Activated effector memory CD4-positive, alpha-beta T cell treated with anti-CD3 and anti-CD28 coated beads, Interleukin-2, amount 50 U/mL, for 16 hours (primary cell): ENCODE results near the gene PTX4.
"Not testable (repeated sequence)": the region's sequence is repeated elsewhere in the genome, so short reads cannot be mapped to it uniquely, and the experiment has no call there.

Source experiments
- DNase-seq: peaks from one replicate; pipeline ENCODE4 v3.0.0-alpha.2; 2020

The PTX4 gene

DNA sequence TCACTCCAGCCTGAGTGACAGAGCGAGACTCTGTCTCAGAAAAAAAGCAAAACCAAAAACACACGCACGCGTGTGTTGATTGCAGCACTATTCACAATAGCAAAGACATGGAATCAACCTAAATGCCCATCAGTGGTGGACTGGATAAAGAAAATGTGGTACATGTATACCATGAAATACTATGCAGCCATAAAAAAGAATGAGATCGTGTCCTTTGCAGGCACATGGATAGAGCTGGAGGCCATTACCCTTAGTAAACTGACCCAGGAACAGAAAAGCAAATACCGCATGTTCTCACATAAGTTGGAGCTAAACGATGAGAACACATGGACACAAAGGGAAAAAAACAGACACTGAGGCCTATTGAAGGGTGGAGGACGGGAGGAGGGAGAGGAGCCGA, 9.8 kb downstream of the PTX4 start:
- not testable (repeated sequence) for DNase-seq

DNA sequence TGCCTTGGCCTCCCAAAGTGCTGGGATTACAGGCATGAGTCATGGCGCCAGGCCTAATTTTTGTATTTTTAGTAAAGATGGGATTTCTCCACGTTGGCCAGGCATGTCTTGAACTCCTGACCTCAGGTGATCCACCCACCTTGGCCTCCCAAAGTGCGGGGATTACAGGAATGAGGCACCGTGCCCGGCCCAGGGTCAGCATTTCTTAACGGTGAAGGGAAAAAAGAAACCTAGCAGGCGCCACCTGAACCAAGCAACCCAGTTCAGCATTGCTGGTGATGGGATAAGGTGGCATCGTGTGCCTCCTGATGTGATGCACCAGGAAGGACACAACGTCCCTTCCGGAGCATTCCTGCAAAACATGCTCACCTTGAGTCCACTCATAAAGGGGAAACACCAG, 11.7 kb downstream of the PTX4 start:
- no peak for DNase-seq

DNA sequence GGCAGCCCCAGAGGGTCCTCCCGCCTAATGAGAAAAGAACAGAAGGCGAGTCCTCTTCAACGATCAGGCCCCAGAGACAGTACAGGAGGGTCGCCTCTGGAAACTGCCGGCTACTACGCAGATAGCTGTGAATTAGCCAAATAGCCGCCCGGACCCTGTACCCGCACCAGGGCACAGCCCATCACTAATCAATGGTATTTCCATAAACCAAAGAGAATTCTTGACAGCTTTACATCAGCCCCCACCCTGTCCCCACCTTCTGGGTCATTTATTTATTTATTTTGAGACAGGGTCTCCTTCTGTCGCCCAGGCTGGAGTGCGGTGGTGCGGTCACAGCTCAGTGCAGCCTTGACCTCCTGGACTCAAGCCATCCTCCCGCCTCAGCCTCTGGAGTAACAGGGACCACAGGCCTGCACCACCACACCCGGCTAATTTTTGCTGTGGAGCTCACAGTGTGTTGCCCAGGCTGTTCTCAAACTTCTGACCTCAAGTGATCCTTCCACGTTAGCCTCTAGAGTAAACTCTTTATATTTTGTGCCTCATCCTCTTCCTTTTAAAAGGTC, 13.1 kb downstream of the PTX4 start:
- no peak for DNase-seq

DNA sequence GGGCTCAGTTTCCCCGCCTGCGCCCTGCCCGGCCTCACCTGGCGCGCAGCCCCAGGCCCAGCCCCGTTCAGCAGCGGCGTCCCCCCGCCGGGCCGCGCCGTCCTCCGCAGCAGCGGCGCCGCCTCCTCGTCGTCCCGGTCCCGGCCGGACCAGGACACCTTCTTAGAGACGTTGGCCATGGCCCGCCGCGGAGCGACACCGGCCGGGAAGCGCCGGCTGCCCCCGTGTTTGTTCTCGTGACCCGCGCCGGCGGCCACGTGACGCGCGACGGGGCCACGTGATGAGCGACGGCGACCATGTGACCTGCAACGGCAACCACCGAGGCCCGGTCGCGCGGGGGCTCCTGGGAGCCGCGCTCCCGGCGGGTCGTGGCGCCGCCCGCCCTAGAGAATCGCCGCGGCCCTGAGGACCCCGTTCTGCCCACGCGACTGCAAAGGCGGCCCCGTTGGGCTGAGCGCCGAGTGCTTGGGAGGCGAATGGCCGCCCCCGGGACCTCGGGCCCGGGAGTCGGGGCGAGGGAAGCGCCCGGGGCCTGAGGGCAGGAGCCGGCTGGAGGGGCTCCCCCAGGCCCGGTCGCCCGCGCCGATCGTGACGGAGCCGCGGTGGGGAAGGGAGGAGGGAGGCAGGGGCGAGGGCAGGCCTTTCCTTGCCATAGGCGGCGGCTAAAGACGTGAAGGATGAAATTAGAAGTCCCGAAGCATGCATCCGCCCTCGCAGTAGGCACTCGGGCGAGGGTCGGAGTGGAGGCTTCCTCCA, 13.8 kb downstream of the PTX4 start, which contains the start of gene CLCN7:
CLCN7 (minus strand) TSS at position 233 of the 756 bp plus-strand sequence; CDS start at position 179, 54 bp downstream.
- DNase-seq: peak; percentile 96

DNA sequence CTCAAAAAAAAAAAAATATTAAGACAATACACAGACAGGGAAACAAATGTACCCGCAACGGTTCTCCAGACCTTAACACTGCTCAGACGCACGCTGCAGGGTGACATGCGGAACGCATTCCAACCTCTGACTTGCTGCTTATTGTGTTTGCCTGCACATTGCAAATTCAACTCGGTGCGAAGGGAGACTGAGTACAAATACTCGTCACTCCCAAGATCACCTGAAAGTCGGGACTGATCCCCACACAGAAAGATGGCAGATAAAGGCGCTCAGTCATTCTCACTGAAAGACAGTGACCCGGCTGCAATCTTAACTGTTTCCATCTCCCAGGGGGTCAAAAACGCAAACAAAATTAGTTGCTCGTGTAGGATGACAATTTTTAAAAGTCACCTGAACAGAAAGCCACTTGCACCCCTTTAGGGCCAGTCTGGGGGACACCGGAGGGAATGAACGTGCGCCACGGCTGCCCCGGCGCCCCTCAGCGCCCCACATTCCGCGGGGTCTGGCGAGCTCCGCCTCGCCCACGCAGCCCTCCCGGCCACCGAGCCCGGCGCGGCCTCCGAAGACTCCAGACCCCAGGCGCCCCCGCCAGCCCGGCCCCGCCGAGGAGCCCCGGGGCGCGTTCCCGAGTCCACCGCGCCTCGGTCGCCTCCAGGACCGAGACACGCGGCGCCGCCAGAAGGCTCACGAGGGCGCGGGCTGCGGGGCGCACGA, 14.5 kb downstream of the PTX4 start:
- no peak for DNase-seq

DNA sequence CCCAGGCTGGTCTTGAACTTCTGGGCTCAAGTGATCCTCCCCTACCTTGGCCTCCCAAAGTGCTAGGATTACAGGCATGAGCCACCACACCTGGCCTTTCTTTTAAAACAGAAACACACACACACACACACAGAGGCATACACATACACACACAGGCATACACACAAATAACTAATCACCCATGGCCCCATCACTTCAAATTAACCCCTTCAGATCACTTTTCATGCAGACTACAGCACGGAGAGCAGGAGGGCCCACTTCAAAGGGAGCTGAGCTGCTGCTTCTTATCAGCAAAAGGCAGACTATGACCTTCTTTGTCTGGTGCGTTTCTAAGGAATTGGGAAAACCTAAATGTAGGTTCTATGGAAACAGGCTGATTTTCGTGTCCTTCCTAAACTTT, 15.8 kb downstream of the PTX4 start:
- no peak for DNase-seq

DNA sequence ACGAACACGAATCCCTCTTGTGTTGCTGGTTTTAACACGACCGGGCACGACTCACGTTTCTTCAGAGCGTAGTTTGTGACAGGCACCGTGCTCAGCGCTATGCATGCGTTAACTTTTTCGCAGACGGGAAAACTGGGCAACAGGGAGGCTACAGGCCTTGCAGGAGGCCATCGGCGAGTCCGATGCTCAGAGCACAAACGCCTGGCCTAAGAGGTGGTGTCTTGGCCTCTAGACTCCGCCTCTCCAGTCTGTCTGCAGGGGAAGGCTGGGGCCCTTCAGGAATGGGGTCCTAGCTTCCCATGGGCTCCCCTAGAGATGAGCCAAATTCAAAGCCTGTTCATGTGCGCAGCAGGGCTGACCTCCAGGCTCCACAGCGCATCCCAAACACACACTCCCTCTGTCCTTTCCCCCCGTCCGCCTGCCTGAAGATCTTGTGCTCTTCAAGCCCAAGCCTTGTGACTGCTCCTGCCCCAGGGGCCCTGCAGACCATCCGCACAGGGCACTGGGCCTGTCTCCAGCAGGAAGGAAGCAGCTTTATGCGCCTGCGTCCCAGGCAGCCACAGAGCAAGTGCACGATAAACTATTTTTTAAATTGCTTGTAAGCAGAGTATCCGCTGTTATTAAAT, 17.1 kb downstream of the PTX4 start:
- peak; percentile 57 for DNase-seq

DNA sequence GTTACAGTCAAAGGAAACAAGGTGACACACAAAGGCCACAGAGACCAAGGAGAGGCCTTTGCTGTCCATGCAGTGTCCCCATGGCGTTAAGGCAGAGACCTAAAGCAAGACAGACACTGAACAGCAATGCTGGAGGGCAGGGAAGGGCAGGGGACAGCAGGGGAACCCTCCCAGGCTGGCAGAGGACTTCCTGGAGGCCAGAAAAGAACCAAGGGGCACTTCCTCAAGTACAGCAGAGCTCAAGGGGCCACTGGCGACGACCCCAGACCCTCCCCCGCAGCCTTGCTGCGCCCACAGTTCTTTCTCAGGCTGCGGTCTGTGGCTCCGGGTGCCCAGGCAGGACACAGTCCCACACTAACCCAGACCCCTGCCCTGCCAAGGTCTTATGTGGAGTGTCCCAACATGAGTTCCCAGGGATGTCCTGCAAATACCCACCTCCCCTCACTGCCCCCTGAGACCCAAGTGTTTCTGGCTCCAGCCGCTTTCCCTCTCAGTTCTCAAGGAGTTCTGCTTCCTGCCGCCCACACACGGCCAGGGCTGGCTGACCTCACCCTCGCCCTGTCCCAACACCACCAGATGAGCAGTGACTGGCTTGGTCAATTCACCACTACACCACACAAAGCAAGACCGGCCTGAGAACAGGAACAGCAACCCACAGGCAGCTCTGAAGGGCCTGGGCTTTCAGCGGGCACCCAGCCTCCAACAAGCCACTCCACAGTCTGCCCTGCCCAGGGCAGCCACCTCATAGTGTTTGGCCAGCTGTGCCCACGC, 18.1 kb downstream of the PTX4 start:
- DNase-seq: peak; percentile 45

DNA sequence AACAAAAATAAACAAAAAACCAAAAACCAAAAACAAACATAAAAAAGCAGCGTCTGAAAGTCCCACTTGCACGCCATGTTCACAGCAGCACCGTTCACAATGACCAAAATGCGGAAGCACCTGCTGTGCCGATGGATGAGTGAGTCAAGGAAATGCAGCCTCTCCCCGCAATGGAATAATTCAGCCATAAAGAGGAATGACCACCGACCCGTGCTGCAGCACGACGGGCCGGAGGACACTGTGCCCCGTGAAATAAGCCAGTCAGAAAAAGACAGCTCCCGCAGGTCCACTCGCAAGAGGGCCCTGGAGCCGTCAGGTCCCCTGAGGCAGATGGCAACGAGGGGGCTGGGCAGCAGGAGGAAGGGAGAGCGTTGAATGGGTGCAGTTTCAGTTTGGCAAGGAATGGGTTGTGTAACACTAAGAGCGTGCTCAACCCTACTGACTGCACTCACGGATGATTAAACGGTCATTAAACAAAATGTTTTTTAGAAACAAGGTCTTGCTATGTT, 19.0 kb downstream of the PTX4 start:
- DNase-seq: no peak

DNA sequence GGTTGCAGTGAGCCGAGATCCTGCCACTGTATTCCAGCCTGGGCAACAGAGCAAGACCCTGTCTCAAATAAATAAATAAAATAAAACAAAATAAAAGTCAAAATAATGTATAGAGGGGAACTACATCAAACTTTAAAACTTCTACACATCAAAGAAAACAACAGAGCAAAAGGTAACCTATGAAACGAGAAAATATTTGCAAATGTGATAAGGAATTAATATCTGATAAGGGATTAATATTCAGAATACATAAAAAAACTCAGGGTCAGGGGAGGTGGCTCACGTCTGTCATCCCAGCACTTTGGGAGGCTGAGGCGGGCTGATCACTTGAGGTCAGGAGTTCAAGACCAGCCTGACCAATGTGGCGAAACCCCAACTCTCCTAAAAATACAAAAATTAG, 19.6 kb downstream of the PTX4 start:
- DNase-seq: not testable (repeated sequence)

DNA sequence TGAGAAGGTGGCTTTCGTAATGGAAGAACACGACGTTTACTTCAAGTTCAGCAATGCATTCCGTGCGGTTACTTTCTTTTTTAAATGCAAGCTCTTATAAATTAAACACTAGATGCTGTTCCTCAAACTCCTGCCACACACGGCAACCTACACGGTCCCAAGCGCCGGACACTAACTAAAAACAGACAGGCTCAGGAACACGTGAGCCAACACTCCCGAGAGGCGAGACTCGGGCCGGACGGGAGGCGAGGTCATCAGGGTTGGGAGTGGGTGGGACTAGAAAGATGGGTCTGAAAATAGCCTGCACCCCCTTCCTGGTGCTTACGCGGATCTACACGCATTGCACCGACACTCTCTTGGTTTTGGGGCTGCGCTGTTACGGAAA, 20.3 kb downstream of the PTX4 start:
- no peak for DNase-seq

DNA sequence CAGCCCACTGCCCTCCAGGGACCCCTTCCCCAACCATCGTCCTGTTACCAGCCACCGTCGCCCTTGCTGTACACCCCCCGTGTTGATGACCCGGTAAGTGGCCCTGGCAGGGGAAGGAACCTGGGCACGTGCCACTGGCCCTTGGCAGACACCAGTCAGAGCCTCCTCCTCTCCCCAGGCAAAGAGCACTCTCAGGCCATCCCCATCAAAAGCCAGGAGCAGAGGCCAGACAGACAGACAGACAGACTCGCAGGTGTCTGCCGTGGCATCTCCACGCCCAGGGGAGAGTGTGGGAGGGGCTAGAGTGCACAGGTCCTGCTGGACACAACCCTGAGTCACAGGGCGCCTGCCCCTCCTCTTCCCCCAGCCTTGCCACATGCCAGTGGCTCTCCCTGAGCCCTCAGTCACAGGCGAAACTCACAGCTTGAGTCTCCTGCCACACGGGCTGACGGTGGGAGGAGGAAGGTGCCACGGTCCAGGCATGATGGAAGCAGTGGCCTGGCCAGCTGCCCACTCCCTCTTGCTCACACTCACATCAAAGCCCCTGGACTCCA, 21.7 kb downstream of the PTX4 start:
- no peak for DNase-seq

DNA sequence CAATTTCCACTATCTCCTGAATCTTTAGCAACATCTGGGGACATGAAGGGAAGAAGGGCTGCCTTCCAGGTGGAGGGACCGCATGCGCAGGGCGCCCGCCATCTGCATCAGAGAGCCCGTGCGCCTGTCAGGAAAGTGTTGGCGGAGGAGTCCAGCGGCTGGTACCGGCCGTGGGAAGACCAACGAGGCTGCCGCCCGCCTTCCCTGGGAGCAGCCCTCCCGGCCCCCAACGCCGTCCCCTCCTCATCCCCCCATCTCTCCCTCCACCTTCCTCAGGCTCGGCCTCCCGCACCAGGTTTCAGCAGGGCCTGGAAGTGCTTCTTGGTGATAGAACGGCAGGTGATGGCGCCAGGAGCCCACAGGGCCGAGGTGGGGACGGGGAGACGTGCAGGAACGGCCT, 22.7 kb downstream of the PTX4 start:
- no peak for DNase-seq

DNA sequence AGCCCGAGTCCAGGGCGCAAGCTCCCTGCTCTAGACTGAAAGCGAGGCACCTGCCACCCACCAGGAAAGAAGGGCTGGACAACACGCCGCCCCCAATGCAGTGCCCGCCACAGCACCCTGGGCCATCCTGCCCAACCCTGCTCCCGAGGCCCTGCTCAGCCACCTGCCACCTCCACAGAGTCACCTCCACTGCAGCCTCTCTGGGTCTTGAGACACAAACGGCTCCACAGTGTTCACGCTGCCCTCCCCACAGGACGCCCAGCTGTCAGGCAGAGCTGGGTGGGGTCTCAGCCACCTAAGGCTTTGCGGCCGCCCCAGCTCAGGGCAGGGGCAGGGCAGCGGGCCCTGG, 23.2 kb downstream of the PTX4 start:
- no peak for DNase-seq

DNA sequence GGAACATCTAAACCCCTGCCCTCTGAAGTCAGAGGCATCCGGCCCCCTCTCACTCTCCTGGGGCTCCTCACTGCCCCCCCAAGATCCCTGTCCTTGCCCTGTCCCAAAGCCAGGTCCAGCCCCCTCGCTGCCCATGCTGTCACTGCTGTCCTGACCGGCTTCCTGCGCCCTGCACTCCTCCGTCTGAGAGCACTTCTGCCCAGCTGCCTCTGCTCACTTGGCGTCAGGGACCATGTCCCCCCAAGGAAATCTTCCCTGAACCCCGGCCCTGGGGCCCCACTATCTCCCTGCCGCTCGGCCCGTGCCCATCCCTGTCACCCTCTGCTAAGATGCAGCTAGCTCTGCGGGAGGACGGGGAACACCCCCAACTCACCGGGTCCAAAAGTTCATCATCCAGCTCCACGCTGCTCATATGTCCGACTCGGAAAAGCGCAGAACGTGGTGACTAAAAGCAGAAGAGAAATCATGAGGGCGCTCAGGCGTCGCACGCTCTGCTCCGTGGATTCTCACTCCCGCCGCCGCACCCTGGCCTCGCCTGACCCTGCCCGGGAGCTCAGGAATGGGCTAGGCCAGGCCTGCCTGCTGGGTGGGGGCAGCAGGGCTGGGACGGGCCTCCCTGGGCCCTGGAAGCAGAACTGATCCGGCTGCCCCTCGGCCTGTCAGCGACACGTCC, 23.7 kb downstream of the PTX4 start:
- DNase-seq: no peak

DNA sequence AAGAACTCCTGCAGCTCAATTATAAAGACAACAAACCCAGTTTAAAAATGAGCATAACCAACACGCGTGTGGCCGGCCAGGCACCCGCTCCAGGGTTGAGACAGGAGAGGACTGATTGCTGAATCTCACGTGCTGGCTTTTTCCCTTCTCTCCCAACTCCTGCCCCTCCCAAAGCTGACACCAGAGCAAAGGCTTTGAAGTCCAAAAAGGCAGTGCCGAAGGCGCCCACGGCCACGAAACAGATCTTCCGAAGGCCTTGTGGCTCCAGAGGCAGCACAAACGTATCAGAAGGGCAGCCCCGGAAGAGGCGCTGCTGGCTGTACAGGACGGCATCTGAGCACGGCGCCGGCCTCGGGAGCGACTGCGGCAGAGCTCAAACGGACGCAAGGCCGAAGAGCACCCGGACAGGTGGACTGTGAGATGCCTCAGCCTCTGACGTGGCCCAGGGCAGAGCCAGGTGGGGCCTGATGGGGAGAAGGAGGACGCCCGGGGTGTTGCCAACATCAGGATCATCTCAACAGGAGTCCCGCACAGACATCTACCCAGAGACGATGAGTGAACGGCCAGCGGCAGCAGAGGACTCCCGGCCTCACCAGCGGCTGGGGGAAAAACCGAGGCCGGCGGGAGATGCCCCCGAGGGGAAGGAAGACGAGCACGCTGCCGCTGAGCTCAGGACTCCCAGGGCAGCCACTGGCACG, 24.4 kb downstream of the PTX4 start:
- no peak for DNase-seq

DNA sequence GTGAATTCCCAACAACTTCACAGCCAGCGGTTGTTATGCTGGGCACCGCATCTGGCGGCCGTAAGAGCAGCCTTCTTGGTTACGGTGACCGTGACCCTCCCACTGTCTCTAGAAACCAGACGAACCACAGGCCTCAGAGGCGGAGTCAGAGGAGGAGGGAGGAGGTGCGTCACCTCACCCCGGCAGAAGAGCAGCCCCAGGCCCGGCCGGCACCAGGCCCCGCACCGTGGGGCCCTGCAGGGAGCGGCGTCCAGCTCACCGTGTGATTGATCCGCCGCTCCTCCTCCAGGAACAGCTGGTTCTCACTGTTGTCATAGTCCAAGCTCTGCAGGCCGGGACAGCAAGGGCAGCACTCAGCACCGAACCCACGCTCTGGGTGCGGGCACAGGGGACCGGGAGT, 27.6 kb downstream of the PTX4 start:
- DNase-seq: no peak

DNA sequence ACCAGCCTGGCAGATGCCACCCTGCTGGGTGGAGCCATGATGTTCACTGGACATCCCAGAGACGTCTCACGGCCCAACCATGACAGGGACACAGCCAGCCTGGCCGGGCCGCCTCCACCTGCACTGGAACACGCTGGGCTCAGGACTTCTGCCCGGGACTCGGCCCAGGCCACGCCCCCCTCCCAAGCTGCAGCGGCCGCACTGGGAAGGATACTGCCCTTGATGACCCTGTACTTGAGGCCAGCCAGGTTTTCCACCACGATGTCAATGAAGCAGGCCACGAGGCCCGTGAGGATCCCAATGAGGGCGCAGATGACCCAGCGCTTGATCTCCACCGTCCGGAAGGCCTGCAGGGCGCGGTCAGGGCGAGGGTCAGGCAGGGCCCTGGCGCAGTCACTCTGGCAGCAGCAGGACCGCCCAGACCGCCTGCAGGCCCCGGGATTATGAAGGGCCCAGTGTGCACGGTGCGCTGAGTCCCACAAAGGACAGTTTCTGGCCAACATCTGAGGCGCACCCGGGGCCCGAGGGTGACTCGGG, 28.1 kb downstream of the PTX4 start:
- no peak for DNase-seq

DNA sequence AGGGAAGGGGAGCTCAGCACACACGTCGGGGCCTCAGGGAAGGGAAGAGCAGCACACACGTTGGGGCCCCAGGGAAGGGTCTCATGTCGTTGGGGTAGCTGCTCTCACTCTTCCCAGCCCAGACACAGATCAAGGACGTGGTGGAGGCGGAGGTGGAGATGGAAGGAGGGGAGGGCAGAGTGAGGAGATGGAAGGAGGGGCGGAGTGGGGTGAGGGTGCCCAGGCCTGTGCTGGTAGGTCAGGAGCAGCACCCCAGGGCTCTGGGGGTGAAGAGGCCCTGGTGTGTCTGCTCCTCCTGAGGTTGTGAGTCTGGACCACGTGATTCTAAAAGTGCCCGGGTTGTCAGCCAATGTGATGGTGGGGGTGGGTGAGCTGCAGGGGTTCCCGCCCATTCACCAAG, 28.8 kb downstream of the PTX4 start:
- DNase-seq: no peak

DNA sequence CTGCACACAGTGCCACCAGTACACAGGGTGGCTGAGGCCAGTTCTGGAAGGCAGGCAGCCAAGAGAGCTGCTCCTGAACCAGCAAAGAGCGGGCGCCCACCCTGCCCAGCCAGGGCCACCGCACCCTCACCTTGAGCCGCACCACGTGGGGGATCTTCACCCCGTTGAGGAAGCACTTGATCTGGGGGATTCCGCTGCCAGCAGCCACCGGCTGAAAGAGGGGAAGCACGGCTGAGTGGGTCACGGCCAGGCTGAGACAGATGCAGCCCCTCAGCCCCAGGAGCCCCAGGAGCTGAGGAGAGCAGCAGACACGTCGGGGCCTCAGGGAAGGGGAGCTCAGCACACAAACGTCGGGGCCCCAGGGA, 29.8 kb downstream of the PTX4 start:
- DNase-seq: no peak

DNA sequence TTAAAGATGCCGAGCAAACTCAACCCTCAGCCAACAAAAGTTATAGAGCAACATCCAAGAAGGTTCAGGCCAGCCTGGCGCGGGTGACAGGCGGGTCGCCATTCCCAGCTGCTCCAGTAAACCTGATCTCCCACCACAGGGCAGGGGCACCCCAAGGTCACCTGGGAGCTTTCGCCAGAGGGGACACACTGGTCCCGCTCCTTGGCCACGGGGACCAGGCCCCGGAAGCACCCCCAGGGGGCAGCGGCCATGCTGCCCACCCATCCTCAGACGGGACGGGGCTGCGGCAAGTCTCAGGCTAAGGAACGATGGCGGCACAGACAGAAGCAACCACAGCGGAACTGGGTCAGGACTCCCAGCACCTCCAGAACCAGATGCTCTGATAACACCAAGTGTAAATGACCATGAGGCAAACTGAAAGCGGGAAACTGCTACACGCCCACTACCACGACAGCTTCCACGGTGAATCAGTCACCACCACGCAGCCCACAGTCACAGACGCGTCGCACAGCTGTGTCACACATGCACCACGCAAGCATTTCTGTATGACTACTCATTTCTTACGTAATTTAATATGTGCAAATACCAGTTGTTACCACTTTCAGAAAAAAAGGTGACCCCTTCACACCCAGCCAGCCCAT, 30.3 kb downstream of the PTX4 start:
- no peak for DNase-seq
